HEK293 (cell line): ENCODE data around the gene ENO3.
A peak's percentile ranks its signal among the peaks of the same experiment; 100 is the strongest.

Source experiments
- ELK4 ChIP-seq: IDR thresholded peaks from 2 replicates; pipeline ENCODE4 v1.6.1; 2011; ENCODE audit warnings: mild to moderate bottlenecking, low read depth, low read length, borderline replicate concordance
- KLF8 ChIP-seq: fragments of 450-650 bp; formaldehyde crosslinking; IDR thresholded peaks from 2 replicates; pipeline ENCODE4 v1.5.1; 2016; ENCODE audit warnings: missing biosample characterization, missing genetic modification characterization
- ZFP41 ChIP-seq: fragments of 450-650 bp; formaldehyde crosslinking; IDR thresholded peaks from 2 replicates; pipeline ENCODE4 v1.5.1; 2016; ENCODE audit warnings: missing biosample characterization, missing genetic modification characterization, borderline replicate concordance
- ZNF473 ChIP-seq: fragments of 450-650 bp; formaldehyde crosslinking; IDR thresholded peaks from 2 replicates; pipeline ENCODE4 v1.5.1; 2017; ENCODE audit warnings: missing biosample characterization, missing genetic modification characterization
- ZNF549 ChIP-seq: fragments of 450-650 bp; IDR thresholded peaks from 2 replicates; pipeline ENCODE4 v1.5.1; 2018; ENCODE audit warnings: missing biosample characterization, missing genetic modification characterization, mild to moderate bottlenecking, inconsistent platforms, moderate library complexity
- ZNF670 ChIP-seq: fragments of 450-650 bp; formaldehyde crosslinking; IDR thresholded peaks from 2 replicates; pipeline ENCODE4 v1.5.1; 2016; ENCODE audit warnings: missing biosample characterization, missing genetic modification characterization, low read depth
- TF ChIP-seq, protein P1 (sequence below): fragments of 450-650 bp; formaldehyde crosslinking; IDR thresholded peaks from 2 replicates; pipeline ENCODE4 v1.5.1; 2016; ENCODE audit warnings: missing biosample characterization, missing genetic modification characterization

- TF ChIP-seq ZNF549: no peak
- TF ChIP-seq ZFP41 (tag by site-specific recombination): no peak
- TF ChIP-seq ZNF473 (tag by site-specific recombination): no peak
- TF ChIP-seq, protein P1, sequence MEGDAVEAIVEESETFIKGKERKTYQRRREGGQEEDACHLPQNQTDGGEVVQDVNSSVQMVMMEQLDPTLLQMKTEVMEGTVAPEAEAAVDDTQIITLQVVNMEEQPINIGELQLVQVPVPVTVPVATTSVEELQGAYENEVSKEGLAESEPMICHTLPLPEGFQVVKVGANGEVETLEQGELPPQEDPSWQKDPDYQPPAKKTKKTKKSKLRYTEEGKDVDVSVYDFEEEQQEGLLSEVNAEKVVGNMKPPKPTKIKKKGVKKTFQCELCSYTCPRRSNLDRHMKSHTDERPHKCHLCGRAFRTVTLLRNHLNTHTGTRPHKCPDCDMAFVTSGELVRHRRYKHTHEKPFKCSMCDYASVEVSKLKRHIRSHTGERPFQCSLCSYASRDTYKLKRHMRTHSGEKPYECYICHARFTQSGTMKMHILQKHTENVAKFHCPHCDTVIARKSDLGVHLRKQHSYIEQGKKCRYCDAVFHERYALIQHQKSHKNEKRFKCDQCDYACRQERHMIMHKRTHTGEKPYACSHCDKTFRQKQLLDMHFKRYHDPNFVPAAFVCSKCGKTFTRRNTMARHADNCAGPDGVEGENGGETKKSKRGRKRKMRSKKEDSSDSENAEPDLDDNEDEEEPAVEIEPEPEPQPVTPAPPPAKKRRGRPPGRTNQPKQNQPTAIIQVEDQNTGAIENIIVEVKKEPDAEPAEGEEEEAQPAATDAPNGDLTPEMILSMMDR (tag by site-specific recombination): peak; percentile 52
- no peak for TF ChIP-seq ZNF670 (tag by site-specific recombination)
- no peak for TF ChIP-seq ELK4
- TF ChIP-seq KLF8: no peak
These were observed 29.8 kb downstream of the ENO3 start for GRCh38 chr17:4980644-4981216.
